Endothelial cell of umbilical vein (primary cell): ENCODE data around the gene CEP85. TPM values are rescaled to one million over a fixed set of nuclear protein-coding genes. Genes with fewer than 3 reads are reported as not detected.

Experiments used
- BruUV-seq: library from RNA; stranded (reverse); fragments of 400-500 nt; replicated peaks from 2 replicates; lab custom pipeline; 2021; lab: Mats Ljungman, UMichigan
- CTCF ChIA-PET: fragments of 300-600, 350-600 bp; sonication (Branson Sonifier 250); formaldehyde crosslinking; loops from one replicate; lab custom pipeline; 2021; ENCODE audit warnings: antibody characterized with exemption, inconsistent platforms; lab: Charles Lee
- POLR2A ChIA-PET: fragments of 300-600, 350-600 bp; sonication (Branson Sonifier 250); formaldehyde crosslinking; loops from one replicate; lab custom pipeline; 2021; ENCODE audit warnings: antibody characterized with exemption, inconsistent platforms; lab: Charles Lee
- DNase-seq: peaks from one replicate; pipeline ENCODE4 v3.0.0-alpha.2; 2011; ENCODE audit warnings: low read depth, low spot score
- FAIRE-seq: peaks from 2 replicates; lab custom pipeline; 2011; peaks lifted over from hg19 to GRCh38; lab: Jason Lieb, UNC
- H2AFZ ChIP-seq: 2 replicates; pipeline ENCODE4 v1.6.0; 2012; ENCODE audit warnings: low read depth, low read length, control low read depth, inconsistent platforms
- H3K27ac ChIP-seq: 2 replicates; pipeline ENCODE4 v1.5.1; 2011; ENCODE audit warnings: low read depth, mild to moderate bottlenecking, control low read depth, low read length, moderate library complexity; ENCODE audit not compliant: insufficient read depth
- H3K27me3 ChIP-seq, 2 experiments: 2 replicates each; pipeline versions ENCODE4 v1.6.0 to v1.6.1; 2011; ENCODE audit warnings: low read length in 2 of 2, mixed read lengths in 1 of 2; ENCODE audit not compliant: control insufficient read depth in 2 of 2, insufficient read depth in 2 of 2
- H3K36me3 ChIP-seq, 2 experiments: 2 replicates in 1 of 2; 3 replicates in 1 of 2; pipeline ENCODE4 v1.5.1; 2011; ENCODE audit warnings: low read length in 2 of 2, mild to moderate bottlenecking in 1 of 2, moderate library complexity in 1 of 2; ENCODE audit not compliant: control insufficient read depth in 2 of 2, insufficient read depth in 2 of 2; ENCODE audit errors: extremely low read depth in 1 of 2
- H3K4me1 ChIP-seq: 3 replicates; pipeline ENCODE4 v1.5.1; 2011; ENCODE audit warnings: mild to moderate bottlenecking, low read length; ENCODE audit not compliant: control insufficient read depth, insufficient read depth; ENCODE audit errors: extremely low read depth
- H3K4me2 ChIP-seq: 2 replicates; pipeline ENCODE4 v1.6.1; 2011; ENCODE audit warnings: low read length, control low read depth, mixed read lengths; ENCODE audit not compliant: insufficient read depth
- H3K4me3 ChIP-seq, 3 experiments: fragments of 200-600 bp in 1 of 3; sonication (generic), shearing (Covaris generic) in 1 of 3; replicated peaks in 1 of 3; 2 replicates each; pipeline ENCODE4 v1.5.1; 2011 to 2016; ENCODE audit warnings: control low read depth in 3 of 3, low read length in 3 of 3, mild to moderate bottlenecking in 2 of 3, inconsistent platforms in 1 of 3, low read depth in 1 of 3, moderate library complexity in 1 of 3; ENCODE audit not compliant: insufficient read depth in 1 of 3
- H3K79me2 ChIP-seq: 2 replicates; pipeline ENCODE4 v1.6.0; 2012; ENCODE audit warnings: low read length, inconsistent platforms; ENCODE audit not compliant: control insufficient read depth, insufficient read depth
- H3K9ac ChIP-seq: replicated peaks from 2 replicates; pipeline ENCODE3; 2011; ENCODE audit warnings: low read length, control low read depth; ENCODE audit not compliant: insufficient read depth; ENCODE audit errors: extremely low read depth
- H3K9me1 ChIP-seq: replicated peaks from 3 replicates; pipeline ENCODE4 v1.6.0; 2011; ENCODE audit warnings: mild to moderate bottlenecking, low read length; ENCODE audit not compliant: control insufficient read depth, insufficient read depth; ENCODE audit errors: extremely low read depth
- H3K9me3 ChIP-seq: replicated peaks from 2 replicates; pipeline ENCODE4 v1.5.1; 2012; ENCODE audit warnings: low read length, inconsistent platforms; ENCODE audit not compliant: control insufficient read depth, insufficient read depth
- H4K20me1 ChIP-seq: replicated peaks from 2 replicates; pipeline ENCODE3; 2011; ENCODE audit warnings: mild to moderate bottlenecking, low read length; ENCODE audit not compliant: control insufficient read depth, insufficient read depth; ENCODE audit errors: extremely low read depth
- EZH2 ChIP-seq: IDR thresholded peaks from 2 replicates; pipeline ENCODE4 v1.6.1; 2012; ENCODE audit warnings: borderline replicate concordance, low read depth, mild to moderate bottlenecking, moderate library complexity, low read length, inconsistent platforms; ENCODE audit not compliant: severe bottlenecking
- FOS ChIP-seq: IDR thresholded peaks from 2 replicates; pipeline ENCODE4 v1.6.1; 2011; ENCODE audit warnings: mild to moderate bottlenecking, low read length, moderate library complexity, borderline replicate concordance; ENCODE audit not compliant: insufficient read depth
- GATA2 ChIP-seq: IDR thresholded peaks from 2 replicates; pipeline ENCODE4 v1.7.0; 2011; ENCODE audit warnings: low read depth, mild to moderate bottlenecking, moderate library complexity, mixed read lengths, low read length; ENCODE audit not compliant: insufficient read length, insufficient read depth
- JUN ChIP-seq: IDR thresholded peaks from 2 replicates; pipeline ENCODE4 v1.6.1; 2011; ENCODE audit warnings: borderline replicate concordance, low read depth; ENCODE audit not compliant: insufficient read length, insufficient read depth
- MAX ChIP-seq: IDR thresholded peaks from 2 replicates; pipeline ENCODE4 v1.6.1; 2011; ENCODE audit not compliant: insufficient read depth, insufficient read length
- MYC ChIP-seq: IDR thresholded peaks from one replicate; pipeline ENCODE4 v1.6.1; 2011; ENCODE audit warnings: mild to moderate bottlenecking, low read depth, low read length
- POLR2A ChIP-seq: IDR thresholded peaks from 2 replicates; pipeline ENCODE4 v1.6.1; 2012; ENCODE audit warnings: low read depth, mild to moderate bottlenecking, control low read depth, low read length
- POLR2AphosphoS5 ChIP-seq: IDR thresholded peaks from 2 replicates; pipeline ENCODE4 v1.6.1; 2012; ENCODE audit warnings: low read depth, mild to moderate bottlenecking, control low read depth, low read length, moderate library complexity; ENCODE audit not compliant: insufficient read depth
- dilution Hi-C: fragments of 300-500 bp; cut with MboI; formaldehyde crosslinking; loops from one replicate; pipeline ENCODE4 v1.15.0; 2019; ENCODE audit warnings: low sequenced_read_pairs; ENCODE audit not compliant: extremely low pct_ligation_motif_present
- intact Hi-C: fragments of 100-400 bp; cut with micrococcal nuclease; formaldehyde crosslinking; loops from one replicate; pipeline ENCODE4 v1.10.0; 2022
- polyA plus RNA-seq, 4 experiments: library from polyadenylated mRNA; depleted of rRNA in 3 of 4; stranded (reverse) in 3 of 4; unstranded in 1 of 4; fragments of >200 nt; gene quantifications; 2 replicates each; pipeline versions ENCODE4 v1.2.1 to v1.2.3, GENCODE V29; 2011 to 2012; ENCODE audit warnings: missing spikeins in 1 of 4
- total RNA-seq: library from RNA; stranded (reverse); gene quantifications from 2 replicates; pipeline ENCODE4 v1.2.3, GENCODE V29; 2021
- TF ChIP-seq, protein P1 (sequence below), 2 donors: IDR thresholded peaks; 1 replicate in 1 of 2; 2 replicates in 1 of 2; pipeline ENCODE4 v1.5.1; 2011; ENCODE audit warnings: low read length in 2 of 2, mild to moderate bottlenecking in 2 of 2, moderate library complexity in 2 of 2, control low read depth in 1 of 2, inconsistent platforms in 1 of 2, low read depth in 1 of 2; ENCODE audit not compliant: insufficient read depth in 1 of 2; ENCODE audit errors: extremely low read depth in 1 of 2

The CEP85 gene
- total and polyA plus RNA-seq, 2 donors (not counting 3 experiments of a cell fraction or from before 2014, with no cell fraction given) = 15.2 to 17.8 TPM

DNA sequence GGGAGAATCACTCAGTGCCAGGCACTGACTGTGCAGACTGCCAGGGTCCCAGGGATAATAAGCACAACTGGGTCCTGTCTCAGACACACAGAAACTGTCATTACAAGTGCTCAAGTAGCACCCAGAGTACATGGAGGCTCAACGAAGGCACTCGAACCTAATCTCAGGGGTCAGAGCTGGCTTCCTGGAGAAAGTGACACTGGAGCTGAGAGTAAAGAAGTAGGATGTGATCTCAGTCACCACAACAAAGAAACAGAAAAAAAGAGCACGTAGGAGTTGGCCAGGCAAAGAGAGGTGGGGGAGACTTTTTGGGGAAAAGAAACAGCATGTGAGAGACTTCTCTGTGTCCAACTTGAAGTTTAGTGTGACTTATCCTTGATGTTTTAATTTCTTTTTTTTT lies 42.3 kb upstream of the CEP85 start:
- FAIRE-seq (no peak), DNase-seq (no peak)
- TF ChIP-seq GATA2 = no peak
- TF ChIP-seq FOS = no peak
- TF ChIP-seq POLR2AphosphoS5 = no peak
- TF ChIP-seq, protein P1, sequence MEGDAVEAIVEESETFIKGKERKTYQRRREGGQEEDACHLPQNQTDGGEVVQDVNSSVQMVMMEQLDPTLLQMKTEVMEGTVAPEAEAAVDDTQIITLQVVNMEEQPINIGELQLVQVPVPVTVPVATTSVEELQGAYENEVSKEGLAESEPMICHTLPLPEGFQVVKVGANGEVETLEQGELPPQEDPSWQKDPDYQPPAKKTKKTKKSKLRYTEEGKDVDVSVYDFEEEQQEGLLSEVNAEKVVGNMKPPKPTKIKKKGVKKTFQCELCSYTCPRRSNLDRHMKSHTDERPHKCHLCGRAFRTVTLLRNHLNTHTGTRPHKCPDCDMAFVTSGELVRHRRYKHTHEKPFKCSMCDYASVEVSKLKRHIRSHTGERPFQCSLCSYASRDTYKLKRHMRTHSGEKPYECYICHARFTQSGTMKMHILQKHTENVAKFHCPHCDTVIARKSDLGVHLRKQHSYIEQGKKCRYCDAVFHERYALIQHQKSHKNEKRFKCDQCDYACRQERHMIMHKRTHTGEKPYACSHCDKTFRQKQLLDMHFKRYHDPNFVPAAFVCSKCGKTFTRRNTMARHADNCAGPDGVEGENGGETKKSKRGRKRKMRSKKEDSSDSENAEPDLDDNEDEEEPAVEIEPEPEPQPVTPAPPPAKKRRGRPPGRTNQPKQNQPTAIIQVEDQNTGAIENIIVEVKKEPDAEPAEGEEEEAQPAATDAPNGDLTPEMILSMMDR (IDR thresholded peaks at IDR 0.05; ENCODE audit: extremely low read depth in 1 of 2, insufficient read depth in 1 of 2, low read depth in 1 of 2, low read length in 2 of 2) = no peak
- no peak for TF ChIP-seq EZH2
- no peak for TF ChIP-seq MYC
- TF ChIP-seq JUN = no peak
- no peak for TF ChIP-seq POLR2A
- TF ChIP-seq MAX = no peak
- no peaks in the 10 kb centered on the region for H3K9me3 ChIP-seq
- H4K20me1 ChIP-seq = no peaks in the 10 kb centered on the region
- CTCF ChIA-PET = interaction anchor here (1.7 to 2.6 kb wide), 2 partner anchors 22 to 130 kb away, joined by 5 to 12 read pairs; partner anchors contain the start of genes C1orf232 and ZNF593
- no peak overlapping the region for H3K4me3 ChIP-seq
- no peaks in the 10 kb centered on the region for H3K4me1 ChIP-seq
- dilution Hi-C loops = no loop called here
- H3K9ac ChIP-seq = no peak overlapping the region
- POLR2A ChIA-PET = no interaction called here
- no peaks in the 10 kb centered on the region for H3K79me2 ChIP-seq
- no peaks in the 10 kb centered on the region for H3K36me3 ChIP-seq
- H3K27me3 ChIP-seq = peaks cover 0 to 5% of the 10 kb centered on the region in 2 experiments
- intact Hi-C loops = no loop called here
- no TSS peak for BruUV-seq
- no peak overlapping the region for H3K4me2 ChIP-seq
- H3K9me1 ChIP-seq = no peaks in the 10 kb centered on the region
- H2AFZ ChIP-seq = no peak overlapping the region
- no peak overlapping the region for H3K27ac ChIP-seq
